ENCODE results near the gene MAP4K2. TPM values are rescaled to one million over a fixed set of nuclear protein-coding genes. Genes with fewer than 3 reads are reported as not detected.

Gene MAP4K2
- total and polyA plus RNA-seq, 12 donors: 4.6 to 19.9 (median 8.4) TPM

DNA sequence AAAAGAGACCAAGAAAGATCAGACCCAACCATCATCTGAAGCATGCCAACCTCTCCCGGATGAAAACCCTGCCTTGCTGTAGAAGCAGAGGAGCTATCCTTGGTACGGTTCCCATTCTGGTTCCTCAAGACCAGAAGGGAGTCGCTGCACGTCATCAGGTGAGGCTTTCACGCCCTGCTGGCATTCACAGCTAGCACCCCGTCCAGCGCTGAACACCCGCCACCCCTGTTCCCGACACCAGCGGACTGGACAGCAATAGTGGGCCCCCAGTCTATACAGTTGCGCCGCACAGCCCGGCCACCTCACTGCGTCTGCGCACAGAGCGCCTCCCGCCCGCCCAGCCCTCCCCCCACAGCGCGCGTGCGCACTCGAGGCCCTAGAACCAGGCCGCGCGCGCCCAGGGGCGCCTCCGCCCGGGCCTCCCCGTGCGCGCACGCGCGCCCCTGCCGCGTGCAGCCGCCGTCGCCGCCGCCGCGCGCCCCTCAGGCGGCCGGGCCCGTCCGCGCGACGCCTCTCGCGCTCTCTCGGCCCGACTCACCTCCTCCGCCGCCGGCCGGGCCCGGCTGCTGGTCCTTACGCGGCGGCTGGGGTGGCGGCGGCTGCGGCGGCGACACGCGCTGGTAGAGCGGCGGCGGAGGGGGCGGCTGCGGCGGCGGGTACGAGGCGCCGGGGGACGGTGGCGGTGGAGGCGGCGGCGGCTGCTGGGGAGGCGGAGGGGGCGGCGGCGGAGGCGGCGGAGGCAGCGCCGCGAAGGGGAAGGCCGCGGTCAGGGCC lies 25.4 kb downstream of the MAP4K2 start:
- Histone ChIP-seq H3K4me3 (peak overlapping the region; percentile 65 to 99 (median 89)), H3K27ac (peak overlapping the region; percentile 98 to 100 (median 100)), H3K4me1 (peaks cover 20 to 59% (median 53%) of the 10 kb centered on the region in 9 donors), H3K9me3 (no peaks in the 10 kb centered on the region), H3K27me3 (no peaks in the 10 kb centered on the region), H3K36me3 (peaks cover 0 to 49% (median 38%) of the 10 kb centered on the region in 9 donors)
- intact Hi-C loops (cut with DNase I): loop anchor here in 2 of 10 donors (1.0 to 10.0 kb wide), 4 partner anchors 13 to 337 kb away; partner anchors contain the start of genes MAP4K2 (in 1 of the 2), RASGRP2 (in 1 of the 2), TM7SF2 (in 1 of the 2) and ZNHIT2 (in 1 of the 2)
- ATAC-seq (peak; percentile 12 to 34 (median 30)), DNase-seq (peak; percentile 80 to 87)
- 0% methylated on average over 53 to 97 of the region's 98 CpGs for WGBS, 2 donors
- TF ChIP-seq, protein P1, sequence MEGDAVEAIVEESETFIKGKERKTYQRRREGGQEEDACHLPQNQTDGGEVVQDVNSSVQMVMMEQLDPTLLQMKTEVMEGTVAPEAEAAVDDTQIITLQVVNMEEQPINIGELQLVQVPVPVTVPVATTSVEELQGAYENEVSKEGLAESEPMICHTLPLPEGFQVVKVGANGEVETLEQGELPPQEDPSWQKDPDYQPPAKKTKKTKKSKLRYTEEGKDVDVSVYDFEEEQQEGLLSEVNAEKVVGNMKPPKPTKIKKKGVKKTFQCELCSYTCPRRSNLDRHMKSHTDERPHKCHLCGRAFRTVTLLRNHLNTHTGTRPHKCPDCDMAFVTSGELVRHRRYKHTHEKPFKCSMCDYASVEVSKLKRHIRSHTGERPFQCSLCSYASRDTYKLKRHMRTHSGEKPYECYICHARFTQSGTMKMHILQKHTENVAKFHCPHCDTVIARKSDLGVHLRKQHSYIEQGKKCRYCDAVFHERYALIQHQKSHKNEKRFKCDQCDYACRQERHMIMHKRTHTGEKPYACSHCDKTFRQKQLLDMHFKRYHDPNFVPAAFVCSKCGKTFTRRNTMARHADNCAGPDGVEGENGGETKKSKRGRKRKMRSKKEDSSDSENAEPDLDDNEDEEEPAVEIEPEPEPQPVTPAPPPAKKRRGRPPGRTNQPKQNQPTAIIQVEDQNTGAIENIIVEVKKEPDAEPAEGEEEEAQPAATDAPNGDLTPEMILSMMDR (IDR thresholded peaks at IDR 0.05): no peak

DNA sequence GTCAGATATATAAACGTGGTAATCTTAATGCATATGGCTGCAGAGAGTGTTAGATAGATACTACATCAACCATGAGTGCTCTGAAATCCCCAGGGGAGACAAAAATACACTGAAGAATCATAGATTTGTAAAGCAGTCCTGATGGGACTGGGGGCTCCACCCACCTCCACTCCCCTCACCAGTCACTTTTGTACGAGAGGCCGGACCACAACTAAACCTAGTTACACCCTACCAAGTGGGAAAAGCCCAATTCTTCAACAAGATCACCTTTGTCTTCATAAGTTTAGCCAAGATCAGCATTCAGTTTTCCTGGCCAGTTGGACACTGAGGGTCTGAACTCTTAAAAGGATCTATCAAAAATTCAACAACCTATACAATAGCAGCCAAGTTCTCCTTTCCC lies 26.1 kb downstream of the MAP4K2 start:
- no peak for DNase-seq
- 7 to 15% methylated on average over 3 of the region's 3 CpGs for WGBS, 2 donors
- no peak for ATAC-seq
- TF ChIP-seq, protein P1 (IDR thresholded peaks at IDR 0.05): no peak
- H3K4me3 ChIP-seq: peak overlapping the region; percentile 59 to 99 (median 78)
- H3K36me3 ChIP-seq: peaks cover 0 to 52% (median 42%) of the 10 kb centered on the region in 9 donors
- H3K27me3 ChIP-seq: no peaks in the 10 kb centered on the region
- intact Hi-C loops (cut with DNase I): loop anchor here in 1 of 10 donors (1.0 to 10.0 kb wide), 3 partner anchors 13 to 338 kb away; partner anchors contain the start of genes RASGRP2, TM7SF2 and ZNHIT2
- peaks cover 20 to 66% (median 61%) of the 10 kb centered on the region in 9 donors for H3K4me1 ChIP-seq
- no peaks in the 10 kb centered on the region for H3K9me3 ChIP-seq
- H3K27ac ChIP-seq: peak overlapping the region in 7 of 10 donors; percentile 23 to 100 (median 73)

DNA sequence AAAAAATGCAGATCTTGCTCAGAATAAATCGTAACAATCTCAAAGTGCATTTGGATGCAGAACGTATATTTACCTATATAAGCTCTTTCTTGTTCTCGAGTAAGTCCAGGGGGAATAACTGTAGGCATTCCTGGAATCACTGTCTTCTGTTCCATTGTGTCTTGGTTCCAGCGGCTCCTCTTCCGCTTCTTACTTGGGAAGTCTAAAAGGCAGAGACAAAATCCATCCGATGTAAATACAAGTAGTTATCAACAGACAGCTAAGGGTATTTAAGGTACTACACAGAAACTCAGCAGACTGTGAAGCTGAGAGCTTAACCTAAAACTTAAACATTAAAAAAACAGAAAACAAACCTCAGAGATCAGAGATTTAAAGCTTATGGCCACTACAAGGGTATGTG lies 26.6 kb downstream of the MAP4K2 start:
- Histone ChIP-seq H3K27ac (peak overlapping the region in 2 of 10 donors; percentile 44 to 73), H3K4me3 (peak overlapping the region in 9 of 10 donors; percentile 59 to 99 (median 87)), H3K4me1 (peaks cover 20 to 70% (median 65%) of the 10 kb centered on the region in 9 donors), H3K9me3 (no peaks in the 10 kb centered on the region), H3K36me3 (peaks cover 0 to 56% (median 46%) of the 10 kb centered on the region in 9 donors), H3K27me3 (no peaks in the 10 kb centered on the region)
- intact Hi-C loops (cut with DNase I): loop anchor here in 1 of 10 donors (5.0 to 10.0 kb wide), 2 partner anchors 34 to 338 kb away; partner anchors contain the start of genes RASGRP2, TM7SF2 and ZNHIT2
- TF ChIP-seq, protein P1 (IDR thresholded peaks at IDR 0.05): no peak
- no peak for DNase-seq
- WGBS, 2 donors: 41 to 47% methylated on average over 6 of the region's 6 CpGs
- no peak for ATAC-seq

DNA sequence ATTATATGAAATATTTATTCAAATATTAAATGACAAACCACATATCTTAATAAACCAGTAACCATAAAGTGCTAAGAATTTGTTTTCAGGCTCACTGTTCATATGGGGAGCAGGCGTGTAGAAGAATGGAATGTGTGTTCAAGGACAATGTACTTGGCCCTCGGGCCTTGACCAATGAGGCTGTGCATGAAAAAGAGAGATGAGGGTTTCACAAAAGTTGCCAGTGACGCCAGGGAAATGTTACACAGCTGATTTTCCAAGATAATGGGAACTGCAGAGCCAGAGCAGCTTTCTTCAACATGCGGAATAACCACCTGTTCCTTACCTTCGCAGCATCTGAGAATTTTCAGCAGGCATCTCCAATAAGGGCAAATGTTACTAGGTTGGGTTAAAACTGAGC lies 28.9 kb downstream of the MAP4K2 start:
- H3K36me3 ChIP-seq: peaks cover 0 to 79% (median 69%) of the 10 kb centered on the region in 9 donors
- ATAC-seq: no peak
- H3K27ac ChIP-seq: peak overlapping the region in 1 of 10 donors; percentile 1
- WGBS, 2 donors: 63 to 68% methylated on average over 5 of the region's 5 CpGs
- H3K4me3 ChIP-seq: no peak overlapping the region
- H3K9me3 ChIP-seq: no peaks in the 10 kb centered on the region
- peaks cover 20 to 69% (median 60%) of the 10 kb centered on the region in 9 donors for H3K4me1 ChIP-seq
- intact Hi-C loops (cut with DNase I): loop anchor here in 1 of 10 donors (10.0 kb wide), 1 partner anchor 341 kb away; the partner anchor contains the start of genes TM7SF2 and ZNHIT2
- H3K27me3 ChIP-seq: no peaks in the 10 kb centered on the region
- TF ChIP-seq, protein P1 (IDR thresholded peaks at IDR 0.05): no peak
- no peak for DNase-seq

Data from heart right ventricle (tissue), 16 donors.